Keratinocyte (primary cell): ENCODE results near the gene CACUL1. TPM values are rescaled to one million over a fixed set of nuclear protein-coding genes. Genes with fewer than 3 reads are reported as not detected.

Source experiments
- DNase-seq: peaks from one replicate; pipeline ENCODE4 v3.0.0-alpha.2; 2011; ENCODE audit warnings: low read depth, missing footprints, low spot score
- FAIRE-seq: peaks from 2 replicates; lab custom pipeline; 2011; peaks lifted over from hg19 to GRCh38; lab: Jason Lieb, UNC
- H2AFZ ChIP-seq: 2 replicates; pipeline ENCODE4 v1.6.0; 2012; ENCODE audit warnings: low read length, control low read depth, inconsistent platforms; ENCODE audit not compliant: control insufficient read depth
- H3K27ac ChIP-seq: 2 replicates; pipeline ENCODE4 v1.5.1; 2011; ENCODE audit warnings: low read length; ENCODE audit not compliant: control insufficient read depth, insufficient read depth
- H3K27me3 ChIP-seq: 3 replicates; pipeline ENCODE4 v1.6.0; 2011; ENCODE audit warnings: low read length; ENCODE audit not compliant: control insufficient read depth, insufficient read depth; ENCODE audit errors: extremely low read depth
- H3K36me3 ChIP-seq, 2 experiments: 2 replicates in 1 of 2; 3 replicates in 1 of 2; pipeline ENCODE4 v1.5.1; 2011; ENCODE audit warnings: low read length in 2 of 2, mild to moderate bottlenecking in 1 of 2; ENCODE audit not compliant: control insufficient read depth in 2 of 2, insufficient read depth in 2 of 2; ENCODE audit errors: extremely low read depth in 1 of 2
- H3K4me1 ChIP-seq: 3 replicates; pipeline ENCODE4 v1.5.1; 2011; ENCODE audit warnings: low read length; ENCODE audit not compliant: control insufficient read depth, insufficient read depth; ENCODE audit errors: extremely low read depth
- H3K4me2 ChIP-seq: 3 replicates; pipeline ENCODE4 v1.6.0; 2011; ENCODE audit warnings: low read depth, low read length; ENCODE audit not compliant: control insufficient read depth, insufficient read depth; ENCODE audit errors: extremely low read depth
- H3K4me3 ChIP-seq, 3 experiments: fragments of 200-600 bp in 1 of 3; sonication (generic) in 1 of 3; 2 replicates in 2 of 3; 3 replicates in 1 of 3; pipeline ENCODE4 v1.5.1; 2011 to 2016; ENCODE audit warnings: low read length in 3 of 3, mild to moderate bottlenecking in 3 of 3, control low read depth in 2 of 3, inconsistent platforms in 1 of 3, low read depth in 1 of 3, mixed read lengths in 1 of 3, mixed run types in 1 of 3, moderate library complexity in 1 of 3; ENCODE audit not compliant: control insufficient read depth in 2 of 3, insufficient read depth in 2 of 3; ENCODE audit errors: extremely low read depth in 1 of 3
- H3K79me2 ChIP-seq: 2 replicates; pipeline ENCODE4 v1.6.0; 2012; ENCODE audit warnings: low read length; ENCODE audit not compliant: control insufficient read depth, insufficient read depth
- H3K9ac ChIP-seq: 3 replicates; pipeline ENCODE4 v1.6.0; 2011; ENCODE audit warnings: low read length; ENCODE audit not compliant: control insufficient read depth, insufficient read depth; ENCODE audit errors: extremely low read depth
- H3K9me1 ChIP-seq: 3 replicates; pipeline ENCODE4 v1.6.0; 2011; ENCODE audit warnings: low read length; ENCODE audit not compliant: control insufficient read depth, insufficient read depth; ENCODE audit errors: extremely low read depth
- H3K9me3 ChIP-seq: 2 replicates; pipeline ENCODE4 v1.5.1; 2012; ENCODE audit warnings: low read depth, low read length; ENCODE audit not compliant: control insufficient read depth
- H4K20me1 ChIP-seq: 3 replicates; pipeline ENCODE4 v1.6.0; 2011; ENCODE audit warnings: low read length; ENCODE audit not compliant: control insufficient read depth, insufficient read depth; ENCODE audit errors: extremely low read depth
- CTCF ChIP-seq, 3 experiments: IDR thresholded peaks in 1 of 3; conservative IDR thresholded peaks in 1 of 3; optimal IDR thresholded peaks in 1 of 3; 2 replicates in 2 of 3; 3 replicates in 1 of 3; pipeline versions ENCODE3 to v1.5.1; 2011; ENCODE audit warnings: low read length in 3 of 3, mild to moderate bottlenecking in 3 of 3, moderate library complexity in 2 of 3, control low read depth in 1 of 3, inconsistent platforms in 1 of 3; ENCODE audit not compliant: insufficient read depth in 2 of 3; ENCODE audit errors: extremely low read depth in 1 of 3
- EZH2 ChIP-seq: IDR thresholded peaks from one replicate; pipeline ENCODE4 v1.6.1; 2012; ENCODE audit warnings: inconsistent platforms, mild to moderate bottlenecking, low read length, moderate library complexity
- dilution Hi-C: fragments of 300-500 bp; cut with MboI; formaldehyde crosslinking; loops from one replicate; pipeline ENCODE4 v1.7.0; 2020; ENCODE audit warnings: low sequenced_read_pairs; ENCODE audit not compliant: extremely low pct_ligation_motif_present
- polyA plus RNA-seq, 5 experiments: library from polyadenylated mRNA; depleted of rRNA in 3 of 5; stranded (reverse) in 3 of 5; stranded (forward) in 1 of 5; unstranded in 1 of 5; fragments of >200 nt; gene quantifications; 1 replicate in 1 of 5; 2 replicates in 3 of 5; 3 replicates in 1 of 5; pipeline versions ENCODE4 v1.2.1 to v1.2.3, GENCODE V29; 2011 to 2012; ENCODE audit warnings: missing spikeins in 2 of 5, low read depth in 1 of 5, low replicate concordance in 1 of 5

CACUL1 gene
- polyA plus RNA-seq, 1 donor (not counting 4 experiments of a cell fraction or from before 2014, with no cell fraction given), result 36.5 TPM

GRCh38 chr10:118737603-118738302 lies 17.0 kb downstream of the CACUL1 start:
- H3K9me1 ChIP-seq, result no peaks in the 10 kb centered on the region
- H3K4me3 ChIP-seq, result no peak overlapping the region
- no peak for DNase-seq
- dilution Hi-C loops, result no loop called here
- H3K79me2 ChIP-seq, result peaks cover 94% of the 10 kb centered on the region
- no peak overlapping the region for H3K4me2 ChIP-seq
- no peaks in the 10 kb centered on the region for H3K36me3 ChIP-seq
- H3K27ac ChIP-seq, result no peak overlapping the region
- TF ChIP-seq CTCF (optimal IDR thresholded peaks at IDR 0.05 in 1 of 3, IDR thresholded peaks at IDR 0.05 in 1 of 3, conservative IDR thresholded peaks at IDR 0.05 in 1 of 3; ENCODE audit: extremely low read depth in 1 of 3, insufficient read depth in 2 of 3, low read length in 3 of 3) (no peak), EZH2 (no peak)
- H3K9me3 ChIP-seq, result no peaks in the 10 kb centered on the region
- FAIRE-seq, result no peak
- no peak overlapping the region for H2AFZ ChIP-seq
- H3K9ac ChIP-seq, result no peak overlapping the region
- H3K27me3 ChIP-seq, result no peaks in the 10 kb centered on the region
- H4K20me1 ChIP-seq, result no peaks in the 10 kb centered on the region
- H3K4me1 ChIP-seq, result peaks cover 32% of the 10 kb centered on the region

- Histone ChIP-seq H3K4me1 (peaks cover 32% of the 10 kb centered on the region), H3K9ac (no peak overlapping the region), H3K27me3 (no peaks in the 10 kb centered on the region), H3K9me3 (no peaks in the 10 kb centered on the region), H3K4me3 (no peak overlapping the region), H4K20me1 (peaks cover 6% of the 10 kb centered on the region), H3K79me2 (peaks cover 95% of the 10 kb centered on the region), H3K27ac (no peak overlapping the region), H3K4me2 (peak overlapping the region; percentile 29), H3K9me1 (peaks cover 4% of the 10 kb centered on the region), H3K36me3 (peaks cover 0 to 2% of the 10 kb centered on the region in 2 experiments), H2AFZ (no peak overlapping the region)
- peak; percentile 87 for FAIRE-seq
- TF ChIP-seq EZH2 (no peak), CTCF (optimal IDR thresholded peaks at IDR 0.05 in 1 of 3, IDR thresholded peaks at IDR 0.05 in 1 of 3, conservative IDR thresholded peaks at IDR 0.05 in 1 of 3; ENCODE audit: extremely low read depth in 1 of 3, insufficient read depth in 2 of 3, low read length in 3 of 3) (no peak)
- DNase-seq, result no peak
- dilution Hi-C loops, result no loop called here
Measured at GRCh38 chr10:118735294-118735693, 19.5 kb downstream of the CACUL1 start.
